ENCODE results near the gene ZIK1.
A peak's percentile ranks its signal among the peaks of the same experiment; 100 is the strongest.

ZIK1 gene

GRCh38 chr19:57578487-57579205 is 5.3 kb upstream of the ZIK1 start, which contains the start of gene ZNF416:
TSS of gene ZNF416 (minus strand) at chr19:57578911. CDS start at chr19:57578704, 207 bp downstream.
- H3K27ac Mint-ChIP-seq, result peak within 1 kb of the TSS; percentile 26
- peaks cover 21% of the 10 kb centered on the region for H3K4me1 Mint-ChIP-seq (ENCODE audit: low read depth)
- H3K27me3 Mint-ChIP-seq, result no peaks in the 10 kb centered on the region
- H3K4me3 Mint-ChIP-seq, result peak within 1 kb of the TSS; percentile 82
- peaks cover 56% of the 10 kb centered on the region for H3K9me3 Mint-ChIP-seq
- H3K36me3 Mint-ChIP-seq (ENCODE audit: low read depth), result peaks cover 53% of the 10 kb centered on the region

GRCh38 chr19:57583104-57583520 is 833 bp upstream of the ZIK1 start:
- Mint-ChIP-seq H3K9me3 (peaks cover 41% of the 10 kb centered on the region), H3K4me3 (peak overlapping the region; percentile 93), H3K27ac (no peak overlapping the region), H3K4me1 (ENCODE audit: low read depth) (peaks cover 25% of the 10 kb centered on the region), H3K36me3 (ENCODE audit: low read depth) (peaks cover 47% of the 10 kb centered on the region), H3K27me3 (no peaks in the 10 kb centered on the region)

DNA sequence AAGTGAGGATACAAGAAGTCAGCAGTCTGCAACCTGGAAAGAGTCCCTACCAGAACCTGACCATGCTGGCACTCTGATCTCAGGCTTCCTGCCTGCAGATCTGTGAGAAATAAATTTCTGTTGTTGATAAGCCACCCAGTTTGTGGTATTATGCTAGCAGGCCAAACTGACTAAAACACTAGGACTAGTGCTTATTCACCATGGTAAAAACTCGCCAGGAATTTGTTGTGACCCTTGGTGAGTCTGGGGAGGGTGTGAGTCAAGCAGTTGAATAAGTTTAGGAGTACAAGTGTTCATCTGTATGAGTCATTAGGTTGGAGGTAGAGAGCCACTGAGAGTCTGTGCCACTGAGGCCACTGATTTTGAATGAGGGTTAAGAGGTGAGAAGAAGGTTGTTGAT is 3.6 kb downstream of the ZIK1 start:
- Mint-ChIP-seq H3K4me1 (ENCODE audit: low read depth) (peaks cover 19% of the 10 kb centered on the region), H3K4me3 (no peak overlapping the region), H3K36me3 (ENCODE audit: low read depth) (peaks cover 80% of the 10 kb centered on the region), H3K9me3 (peaks cover 55% of the 10 kb centered on the region), H3K27ac (no peak overlapping the region), H3K27me3 (no peaks in the 10 kb centered on the region)

GRCh38 chr19:57599377-57599760 is 15.4 kb downstream of the ZIK1 start:
- peaks cover 57% of the 10 kb centered on the region for H3K9me3 Mint-ChIP-seq
- H3K4me3 Mint-ChIP-seq, result peak overlapping the region; percentile 83
- peaks cover 35% of the 10 kb centered on the region for H3K36me3 Mint-ChIP-seq (ENCODE audit: low read depth)

DNA sequence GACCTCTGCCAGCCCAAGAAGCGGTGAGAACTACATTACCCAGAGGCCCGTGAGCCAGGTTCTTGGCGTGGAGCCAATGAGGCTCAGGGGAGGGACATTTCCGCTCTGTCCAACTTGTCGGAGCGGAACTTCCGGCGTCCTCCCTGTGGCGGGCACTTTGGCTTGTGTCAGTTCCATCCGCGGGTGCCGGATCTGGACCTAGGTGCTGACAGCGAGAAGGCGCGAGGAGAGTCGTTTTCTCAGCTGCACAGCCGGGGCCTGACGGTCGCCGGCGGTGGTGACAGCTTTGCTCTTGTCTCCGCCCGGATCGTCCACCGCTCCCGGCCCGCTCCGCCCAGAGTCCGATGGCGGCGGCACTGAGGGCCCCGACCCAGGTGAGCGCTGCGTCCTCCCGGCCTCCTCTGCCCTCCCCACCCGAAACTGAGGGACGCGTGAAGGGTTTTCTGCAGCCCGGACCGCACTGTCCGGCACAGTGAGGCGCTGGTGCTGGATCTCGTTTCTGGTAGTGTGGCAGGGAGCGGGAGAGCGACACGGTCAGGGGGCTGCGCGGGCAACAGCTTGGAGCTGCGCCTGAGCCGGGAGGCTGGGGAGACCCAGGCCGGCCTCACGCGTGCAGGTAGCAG is 15.9 kb downstream of the ZIK1 start, which contains the start of gene ZNF530:
ZNF530 (plus strand) TSS at position 125 of the 623 bp plus-strand sequence. CDS start 4,461 bp downstream, outside the sequence.
- H3K4me1 Mint-ChIP-seq (ENCODE audit: low read depth), result peaks cover 23% of the 10 kb centered on the region
- H3K27ac Mint-ChIP-seq, result no peak within 1 kb of the TSS
- peaks cover 59% of the 10 kb centered on the region for H3K9me3 Mint-ChIP-seq

More at GRCh38 chr19:57599377-57599760, 15.4 kb downstream of the ZIK1 start:
- peaks cover 23% of the 10 kb centered on the region for H3K4me1 Mint-ChIP-seq (ENCODE audit: low read depth)
- H3K27ac Mint-ChIP-seq, result no peak overlapping the region
- H3K27me3 Mint-ChIP-seq, result no peaks in the 10 kb centered on the region

GRCh38 chr19:57606931-57607330 is 23.0 kb downstream of the ZIK1 start:
- H3K36me3 Mint-ChIP-seq (ENCODE audit: low read depth), result peaks cover 75% of the 10 kb centered on the region
- no peaks in the 10 kb centered on the region for H3K4me1 Mint-ChIP-seq (ENCODE audit: low read depth)
- H3K4me3 Mint-ChIP-seq, result no peak overlapping the region
- no peaks in the 10 kb centered on the region for H3K27me3 Mint-ChIP-seq
- H3K27ac Mint-ChIP-seq, result no peak overlapping the region
- H3K9me3 Mint-ChIP-seq, result peaks cover 52% of the 10 kb centered on the region

More for the DNA sequence above, 15.9 kb downstream of the ZIK1 start, which contains the start of gene ZNF530:
- H3K4me3 Mint-ChIP-seq, result peak within 1 kb of the TSS; percentile 83
- peaks cover 40% of the 10 kb centered on the region for H3K36me3 Mint-ChIP-seq (ENCODE audit: low read depth)
- no peaks in the 10 kb centered on the region for H3K27me3 Mint-ChIP-seq

GRCh38 chr19:57611113-57611512 is 27.2 kb downstream of the ZIK1 start:
- Mint-ChIP-seq H3K27me3 (no peaks in the 10 kb centered on the region), H3K4me3 (no peak overlapping the region), H3K36me3 (ENCODE audit: low read depth) (peaks cover 56% of the 10 kb centered on the region), H3K4me1 (ENCODE audit: low read depth) (peaks cover 16% of the 10 kb centered on the region), H3K9me3 (peaks cover 38% of the 10 kb centered on the region), H3K27ac (no peak overlapping the region)

DNA sequence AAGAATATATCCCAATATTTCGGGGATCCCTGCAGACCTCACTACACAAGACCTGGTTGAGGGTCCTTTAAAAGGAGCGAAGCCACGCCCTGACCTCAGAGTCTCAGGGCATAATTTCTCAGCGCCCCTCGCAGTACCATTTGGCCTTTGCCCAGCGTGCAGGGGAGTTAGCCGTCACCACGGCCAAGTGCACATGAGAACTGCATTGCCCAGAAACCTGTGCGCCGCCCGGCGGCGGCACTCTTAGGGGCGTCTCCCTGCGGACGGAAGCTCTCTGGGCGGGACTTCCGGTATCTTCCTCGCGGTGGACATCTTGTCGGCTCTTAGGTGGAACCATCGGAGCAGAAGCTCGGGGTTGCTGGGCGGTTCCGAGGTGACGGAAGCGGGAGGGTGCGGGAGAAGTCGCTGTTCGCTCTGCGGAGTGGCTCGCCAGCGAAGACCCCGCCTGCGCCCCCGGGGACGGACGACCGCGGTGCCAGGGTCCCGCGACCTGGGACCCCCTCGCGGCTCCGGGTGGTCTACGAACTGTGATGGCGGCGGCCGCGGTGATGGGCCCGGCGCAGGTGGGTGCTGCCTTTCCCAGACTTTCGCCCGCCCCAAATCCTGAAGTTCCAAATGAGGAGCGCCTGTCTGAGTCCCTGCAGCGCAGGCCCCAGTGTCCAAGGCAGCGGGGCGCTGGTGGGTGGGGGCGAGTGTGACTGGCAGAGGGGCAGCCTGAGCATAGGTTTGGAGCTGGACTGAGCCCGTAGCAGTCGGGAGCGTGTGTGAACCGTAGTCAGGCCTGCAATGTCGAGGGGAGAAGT is 30.2 kb downstream of the ZIK1 start, which contains the start of gene ZNF134:
ZNF134 (plus strand) TSS at position 302 of the 803 bp plus-strand sequence. CDS start 5,227 bp downstream, outside the sequence.
- Mint-ChIP-seq H3K4me1 (ENCODE audit: low read depth) (peaks cover 20% of the 10 kb centered on the region), H3K36me3 (ENCODE audit: low read depth) (peaks cover 58% of the 10 kb centered on the region), H3K9me3 (peaks cover 45% of the 10 kb centered on the region)

DNA sequence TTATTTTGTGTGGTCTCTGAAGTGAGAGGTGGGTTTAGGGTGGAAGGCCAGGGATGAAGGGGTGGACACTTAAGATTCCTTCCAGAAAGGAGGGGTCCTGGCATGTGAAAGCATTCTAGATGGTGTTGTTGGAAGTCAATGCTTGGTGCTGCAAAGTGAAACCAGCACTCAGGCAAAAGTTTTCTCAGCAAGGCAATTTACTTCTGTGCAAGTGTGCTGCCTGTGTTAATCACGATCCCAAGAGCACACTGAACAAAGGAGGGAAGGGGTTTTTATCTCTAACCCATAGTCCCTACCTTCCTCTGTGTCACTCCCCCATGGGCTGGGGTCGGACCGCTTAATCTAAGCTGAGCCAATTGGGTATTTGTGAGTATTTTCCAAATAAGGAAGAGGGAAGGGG is 31.4 kb downstream of the ZIK1 start:
- H3K4me1 Mint-ChIP-seq (ENCODE audit: low read depth), result peaks cover 20% of the 10 kb centered on the region
- H3K9me3 Mint-ChIP-seq, result peaks cover 57% of the 10 kb centered on the region
- H3K27ac Mint-ChIP-seq, result peak overlapping the region; percentile 89
- peaks cover 70% of the 10 kb centered on the region for H3K36me3 Mint-ChIP-seq (ENCODE audit: low read depth)
- no peaks in the 10 kb centered on the region for H3K27me3 Mint-ChIP-seq
- H3K4me3 Mint-ChIP-seq, result peak overlapping the region; percentile 92

More for the DNA sequence above, 30.2 kb downstream of the ZIK1 start, which contains the start of gene ZNF134:
- peak within 1 kb of the TSS; percentile 89 for H3K27ac Mint-ChIP-seq
- H3K4me3 Mint-ChIP-seq, result peak within 1 kb of the TSS; percentile 92
- no peaks in the 10 kb centered on the region for H3K27me3 Mint-ChIP-seq

DNA sequence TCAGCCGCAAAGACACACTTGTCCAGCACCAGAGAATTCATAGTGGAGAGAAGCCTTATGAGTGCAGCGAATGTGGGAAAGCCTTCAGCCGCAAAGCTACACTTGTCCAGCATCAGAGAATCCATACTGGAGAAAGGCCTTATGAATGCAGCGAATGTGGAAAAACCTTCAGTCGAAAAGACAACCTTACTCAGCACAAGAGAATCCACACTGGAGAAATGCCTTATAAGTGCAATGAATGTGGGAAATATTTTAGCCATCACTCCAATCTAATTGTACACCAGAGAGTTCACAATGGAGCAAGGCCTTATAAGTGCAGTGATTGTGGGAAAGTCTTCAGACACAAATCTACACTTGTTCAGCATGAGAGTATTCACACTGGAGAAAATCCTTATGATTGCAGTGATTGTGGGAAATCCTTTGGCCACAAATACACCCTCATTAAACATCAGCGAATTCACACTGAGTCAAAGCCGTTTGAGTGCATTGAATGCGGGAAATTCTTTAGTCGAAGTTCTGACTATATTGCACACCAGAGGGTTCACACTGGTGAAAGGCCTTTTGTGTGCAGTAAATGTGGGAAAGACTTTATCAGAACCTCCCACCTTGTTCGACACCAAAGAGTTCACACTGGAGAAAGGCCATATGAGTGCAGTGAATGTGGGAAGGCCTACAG is 36.9 kb downstream of the ZIK1 start:
- H3K9me3 Mint-ChIP-seq, result peaks cover 56% of the 10 kb centered on the region
- no peak overlapping the region for H3K27ac Mint-ChIP-seq
- H3K4me3 Mint-ChIP-seq, result no peak overlapping the region
- peaks cover 98% of the 10 kb centered on the region for H3K36me3 Mint-ChIP-seq (ENCODE audit: low read depth)
- H3K27me3 Mint-ChIP-seq, result no peaks in the 10 kb centered on the region
- H3K4me1 Mint-ChIP-seq (ENCODE audit: low read depth), result peaks cover 5% of the 10 kb centered on the region

- Mint-ChIP-seq H3K27me3 (no peaks in the 10 kb centered on the region), H3K4me3 (no peak overlapping the region), H3K27ac (no peak overlapping the region), H3K4me1 (ENCODE audit: low read depth) (no peaks in the 10 kb centered on the region), H3K9me3 (peaks cover 43% of the 10 kb centered on the region), H3K36me3 (ENCODE audit: low read depth) (peaks cover 75% of the 10 kb centered on the region)
These were observed 39.1 kb downstream of the ZIK1 start for GRCh38 chr19:57623091-57623490.

- peaks cover 42% of the 10 kb centered on the region for H3K9me3 Mint-ChIP-seq
- peak within 1 kb of the TSS; percentile 49 for H3K27ac Mint-ChIP-seq
- peak within 1 kb of the TSS; percentile 86 for H3K4me3 Mint-ChIP-seq
- peaks cover 23% of the 10 kb centered on the region for H3K4me1 Mint-ChIP-seq (ENCODE audit: low read depth)
- H3K27me3 Mint-ChIP-seq, result no peaks in the 10 kb centered on the region
- H3K36me3 Mint-ChIP-seq (ENCODE audit: low read depth), result peaks cover 39% of the 10 kb centered on the region
These were observed 49.3 kb downstream of the ZIK1 start, which contains the start of gene ZNF211 for GRCh38 chr19:57632987-57633831. TSS of gene ZNF211 (plus strand) at chr19:57633168. CDS start at chr19:57633347, 179 bp downstream.

- Mint-ChIP-seq H3K27me3 (no peaks in the 10 kb centered on the region), H3K36me3 (ENCODE audit: low read depth) (peaks cover 45% of the 10 kb centered on the region), H3K4me3 (peak overlapping the region; percentile 86), H3K9me3 (peaks cover 42% of the 10 kb centered on the region), H3K27ac (no peak overlapping the region), H3K4me1 (ENCODE audit: low read depth) (peaks cover 23% of the 10 kb centered on the region)
These were observed 49.8 kb downstream of the ZIK1 start for GRCh38 chr19:57633832-57634131.
